SIG-M5 (cell line): Measurements from ENCODE around the gene WBP2NL.

ENCODE experiments used
- DNase-seq: peaks from one replicate; lab custom pipeline; 2025; lab: John Stamatoyannopoulos, UW

Gene WBP2NL

DNA sequence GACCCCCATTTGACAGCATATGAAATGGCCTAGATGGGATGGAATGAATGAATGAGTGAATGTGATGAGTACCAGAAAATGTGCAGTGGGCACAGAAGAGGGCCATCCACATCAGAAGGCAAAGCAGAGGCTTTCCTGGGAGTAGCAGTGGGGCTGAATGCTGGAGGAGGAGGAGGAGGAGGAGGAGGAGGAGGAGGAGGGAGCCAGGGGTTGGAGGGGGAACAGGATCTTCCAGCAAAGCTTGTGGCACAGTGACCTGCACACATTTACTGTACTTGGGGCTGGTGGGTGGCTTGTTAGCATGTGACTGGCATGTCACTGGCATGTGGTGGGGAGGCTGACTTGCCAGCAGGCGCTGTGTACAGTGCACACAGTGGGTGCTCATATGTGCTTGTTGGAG is 19.9 kb upstream of the WBP2NL start:
- DNase-seq = no peak

DNA sequence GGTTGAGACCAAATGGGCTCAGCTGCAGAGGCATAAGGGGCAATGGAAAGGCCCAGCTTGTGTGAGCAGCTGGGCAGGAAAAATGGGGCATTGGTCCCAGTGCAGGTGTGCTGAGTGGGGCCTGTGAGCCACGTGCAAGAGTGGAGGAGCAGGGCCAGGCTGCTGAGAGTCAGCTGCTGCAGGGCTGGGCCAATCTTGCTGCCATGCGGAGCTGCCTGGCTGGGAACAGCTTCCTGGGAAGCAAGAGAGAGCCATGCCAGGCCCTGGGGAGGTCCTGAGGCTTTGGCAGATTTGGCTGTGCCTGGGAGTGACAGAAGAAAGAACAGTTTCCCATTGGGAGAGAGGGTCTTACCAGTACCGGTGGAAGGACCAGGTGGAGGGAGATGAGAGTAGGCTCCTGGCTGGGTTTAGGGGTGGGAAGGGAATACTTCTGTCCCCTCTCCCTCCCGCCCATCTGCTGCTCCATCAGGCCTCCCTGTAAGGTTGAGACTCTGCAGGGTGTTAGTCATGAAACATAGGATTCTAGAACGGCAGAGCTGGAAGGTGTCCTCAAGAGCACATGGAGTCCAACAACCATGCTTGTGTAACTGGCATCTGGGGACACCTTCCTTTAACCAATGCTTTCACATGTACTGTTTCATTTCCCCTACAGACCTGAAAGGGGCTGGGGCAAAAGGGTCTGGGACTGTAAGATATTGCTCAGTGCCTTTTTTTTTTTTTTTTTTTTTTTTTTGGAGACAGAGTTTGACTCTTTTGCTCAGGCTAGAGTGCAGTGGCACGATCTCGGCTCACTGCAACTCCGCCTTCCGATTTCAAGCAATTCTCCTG is 19.0 kb upstream of the WBP2NL start:
- DNase-seq = no peak

- DNase-seq = no peak
These were observed 15.7 kb upstream of the WBP2NL start for GRCh38 chr22:41982865-41983264.

DNA sequence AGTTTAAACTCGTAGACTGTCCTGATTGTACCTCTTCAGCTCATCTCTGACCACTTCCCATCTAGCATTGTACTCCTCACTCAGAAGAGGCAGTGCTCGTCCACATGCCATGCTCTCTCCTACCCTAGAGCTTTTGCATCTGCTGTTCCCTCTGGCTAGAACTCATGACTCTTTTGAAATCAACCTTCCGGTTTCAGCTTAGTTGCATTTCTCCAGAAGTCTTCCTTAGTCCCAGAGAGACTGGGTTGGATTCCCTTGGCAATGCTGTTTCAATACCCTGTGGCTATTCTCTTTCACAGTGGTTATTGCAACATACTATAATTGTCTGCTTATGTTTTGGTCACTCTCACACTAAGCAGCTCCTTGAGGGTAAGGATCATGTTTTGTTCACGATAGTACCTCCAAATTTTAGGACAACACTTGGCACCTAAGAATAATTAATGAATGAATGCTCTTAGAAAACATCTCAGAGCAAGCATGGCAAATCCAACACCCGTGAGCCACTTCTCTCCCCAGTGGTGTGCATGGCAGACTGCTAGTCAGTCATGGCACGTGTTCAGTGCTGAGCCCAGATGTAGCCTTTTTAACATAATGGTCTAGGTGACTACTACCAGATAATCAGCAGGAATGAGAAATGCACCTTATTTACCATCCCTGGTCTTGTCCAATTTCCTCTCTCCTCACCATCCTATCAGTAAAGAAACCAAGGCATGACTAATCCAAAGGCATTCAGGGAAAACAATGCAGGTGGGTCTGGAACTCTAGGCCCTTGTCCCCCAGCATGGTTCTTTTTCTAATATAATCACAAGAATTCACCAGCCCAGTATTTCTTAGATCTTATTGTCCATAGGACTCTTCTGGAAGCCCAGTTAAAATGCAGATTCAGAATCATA is 14.8 kb upstream of the WBP2NL start:
- DNase-seq = no peak

GRCh38 chr22:41987276-41987675 is 11.3 kb upstream of the WBP2NL start:
- DNase-seq = no peak

GRCh38 chr22:41989246-41989645 is 9.3 kb upstream of the WBP2NL start:
- no peak for DNase-seq

GRCh38 chr22:41991111-41991510 is 7.5 kb upstream of the WBP2NL start:
- DNase-seq = no peak

DNA sequence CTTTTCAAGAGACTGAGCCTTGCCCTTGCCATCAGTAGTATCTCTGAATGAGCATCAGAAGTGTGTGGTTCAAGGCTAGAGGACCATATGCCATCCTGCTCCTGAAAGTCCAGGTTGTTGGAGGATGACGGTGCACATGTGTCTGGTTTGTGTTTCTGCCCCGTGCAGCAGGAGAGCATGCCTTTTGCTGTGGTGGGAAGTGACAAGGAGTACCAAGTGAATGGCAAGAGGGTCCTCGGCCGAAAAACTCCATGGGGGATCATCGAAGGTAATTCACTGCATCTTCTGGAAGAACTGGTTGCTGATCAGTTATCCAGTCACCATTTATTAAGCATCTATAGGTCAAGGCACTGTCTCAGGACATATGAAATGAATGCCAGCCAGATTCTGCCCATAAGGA is 6.1 kb upstream of the WBP2NL start:
- DNase-seq = no peak

DNA sequence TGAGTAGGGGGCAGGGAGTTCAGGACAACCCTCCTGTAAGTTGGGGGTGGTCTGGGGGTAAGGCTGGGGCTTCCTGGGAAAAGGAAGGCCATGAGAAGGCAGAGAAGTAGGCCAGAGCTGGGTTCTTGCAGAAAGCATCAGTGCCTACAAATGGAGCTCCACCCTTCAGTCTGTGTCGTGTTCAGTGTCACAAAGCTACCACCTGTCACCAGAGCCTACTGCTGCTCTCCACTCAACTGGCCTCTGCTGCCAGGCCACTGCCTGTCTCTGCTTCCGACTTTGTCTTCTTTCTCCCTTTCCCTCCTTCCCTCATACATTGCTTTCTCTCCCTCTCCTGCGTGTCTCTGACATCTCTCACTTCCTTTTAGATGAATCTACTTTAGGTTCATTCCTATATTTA is 3.4 kb upstream of the WBP2NL start:
- DNase-seq = no peak

- no peak for DNase-seq
These were observed 1.8 kb upstream of the WBP2NL start for GRCh38 chr22:41996826-41997225.

GRCh38 chr22:42000466-42000865 is 1.9 kb downstream of the WBP2NL start:
- no peak for DNase-seq

- no peak for DNase-seq
These were observed 2.5 kb downstream of the WBP2NL start for GRCh38 chr22:42001121-42001520.

GRCh38 chr22:42001706-42002105 is 3.1 kb downstream of the WBP2NL start:
- no peak for DNase-seq

- DNase-seq = no peak
These were observed 9.3 kb downstream of the WBP2NL start for GRCh38 chr22:42007922-42008321.

GRCh38 chr22:42010778-42011177 is 12.2 kb downstream of the WBP2NL start:
- DNase-seq = no peak

DNA sequence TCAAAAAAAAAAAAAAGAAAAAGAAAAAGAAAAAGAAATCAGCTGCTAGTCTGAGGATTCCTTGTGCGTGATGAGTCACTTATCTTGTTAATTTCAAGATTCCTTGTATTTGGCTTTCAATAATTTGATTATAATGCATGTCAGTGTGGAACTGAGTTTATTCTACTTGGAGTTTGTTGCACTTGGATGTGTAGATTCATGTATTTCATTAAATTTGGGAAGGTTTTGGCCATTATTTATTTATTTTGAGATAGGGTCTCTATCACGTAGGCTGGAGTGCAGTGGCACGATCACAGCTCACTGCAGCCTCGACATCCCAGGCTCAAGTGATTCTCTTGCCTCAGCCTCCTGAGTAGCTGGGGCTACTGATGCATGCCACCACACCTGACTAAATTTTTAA is 14.8 kb downstream of the WBP2NL start:
- no peak for DNase-seq

DNA sequence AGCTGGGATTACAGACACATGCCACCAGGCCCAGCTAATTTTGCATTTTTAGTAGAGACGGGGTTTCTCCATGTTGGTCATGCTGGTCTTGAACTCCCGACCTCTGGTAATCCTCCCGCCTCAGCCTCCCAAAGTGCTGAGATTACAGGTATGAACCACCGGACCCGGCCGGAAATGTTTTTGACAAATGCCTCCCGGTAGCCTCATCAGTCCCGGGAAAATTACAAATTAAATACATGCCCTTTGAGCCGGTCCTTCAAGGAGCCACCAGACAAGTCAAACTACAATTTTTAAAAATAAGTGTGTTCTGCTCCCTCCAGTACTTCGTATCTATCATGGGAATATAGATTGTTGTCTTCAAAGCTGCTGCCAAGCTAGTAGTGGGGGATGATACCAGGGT is 17.5 kb downstream of the WBP2NL start:
- DNase-seq = no peak

DNA sequence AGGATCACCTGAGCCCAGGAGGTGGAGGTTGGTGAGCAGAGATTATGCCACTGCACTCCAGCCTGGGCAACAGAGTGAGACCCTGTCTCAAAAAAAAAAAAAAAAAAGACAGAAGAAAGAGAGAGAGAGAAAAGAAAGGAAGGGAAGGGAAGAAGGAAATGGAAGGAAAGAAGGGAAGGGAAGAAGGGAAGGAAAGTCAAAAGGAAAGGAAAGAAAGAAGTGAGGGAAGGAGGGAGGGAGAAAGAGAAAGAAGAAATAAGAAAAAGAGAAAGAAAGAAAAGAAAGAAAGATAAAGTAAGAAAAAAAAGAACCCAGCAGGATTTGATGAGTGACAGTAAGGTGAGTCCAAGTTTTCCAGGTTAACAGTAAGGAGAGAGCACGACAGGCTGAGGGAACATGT is 19.6 kb downstream of the WBP2NL start:
- no peak for DNase-seq

DNA sequence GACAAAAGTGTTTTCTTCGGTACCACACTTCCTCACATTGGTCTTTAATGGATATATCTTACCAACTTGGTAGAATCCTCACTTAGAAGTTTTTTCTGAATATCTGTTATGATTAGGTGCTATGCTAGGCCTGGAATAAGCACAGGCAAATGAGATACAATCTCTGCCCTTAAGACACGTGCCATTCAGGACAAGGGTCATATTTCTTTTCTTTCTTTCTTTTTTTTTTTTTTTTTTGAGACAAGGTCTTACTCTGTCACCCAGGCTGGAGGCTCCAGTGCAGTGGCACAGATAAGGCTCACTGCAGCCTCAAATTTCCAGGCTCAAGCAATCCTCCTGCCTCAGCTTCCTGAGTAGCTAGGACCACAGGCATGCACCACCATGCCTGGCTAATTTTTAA is 23.0 kb downstream of the WBP2NL start:
- DNase-seq = no peak

- no peak for DNase-seq
These were observed 23.7 kb downstream of the WBP2NL start for GRCh38 chr22:42022162-42022847.

- DNase-seq = no peak
These were observed 26.8 kb downstream of the WBP2NL start for GRCh38 chr22:42025421-42025820.

- no peak for DNase-seq
These were observed 28.1 kb downstream of the WBP2NL start for GRCh38 chr22:42026705-42027104.
